Mesodermal cell (in vitro differentiated cells): ENCODE measurements around the gene SRRD.
A peak's percentile ranks its signal among the peaks of the same experiment; 100 is the strongest.
"Not testable (repeated sequence)": the region's sequence is repeated elsewhere in the genome, so short reads cannot be mapped to it uniquely, and the experiment has no call there.

Source experiments
- H3K27ac ChIP-seq: 2 replicates; pipeline ENCODE4 v1.7.0; 2013; ENCODE audit warnings: mild to moderate bottlenecking, low read depth, low read length, moderate library complexity; ENCODE audit not compliant: severe bottlenecking
- H3K36me3 ChIP-seq: 2 replicates; pipeline ENCODE4 v1.7.1; 2013; ENCODE audit warnings: mild to moderate bottlenecking, low read length, moderate library complexity; ENCODE audit not compliant: control insufficient read depth, insufficient read depth
- H3K4me1 ChIP-seq: one replicate; pipeline ENCODE4 v1.7.1; 2013; ENCODE audit warnings: mild to moderate bottlenecking, low read length; ENCODE audit not compliant: insufficient read depth, control insufficient read depth, poor library complexity, severe bottlenecking
- H3K4me3 ChIP-seq: 2 replicates; pipeline ENCODE4 v1.7.0; 2013; ENCODE audit warnings: low read length, control low read depth, mild to moderate bottlenecking; ENCODE audit not compliant: insufficient read depth, poor library complexity, severe bottlenecking; ENCODE audit errors: extremely low read depth
- H3K9me3 ChIP-seq: 2 replicates; pipeline ENCODE4 v1.7.1; 2013; ENCODE audit warnings: mild to moderate bottlenecking, low read length, moderate library complexity; ENCODE audit not compliant: control insufficient read depth
- WGBS, 2 experiments: methylation state at CpG; one replicate each; pipeline ENCODE4 v1.1.5; 2013; ENCODE audit warnings: missing lambda C conversion rate in 2 of 2; ENCODE audit not compliant: insufficient coverage in 2 of 2; 5-methylcytosine and 5-hydroxymethylcytosine counted together

Gene SRRD

DNA sequence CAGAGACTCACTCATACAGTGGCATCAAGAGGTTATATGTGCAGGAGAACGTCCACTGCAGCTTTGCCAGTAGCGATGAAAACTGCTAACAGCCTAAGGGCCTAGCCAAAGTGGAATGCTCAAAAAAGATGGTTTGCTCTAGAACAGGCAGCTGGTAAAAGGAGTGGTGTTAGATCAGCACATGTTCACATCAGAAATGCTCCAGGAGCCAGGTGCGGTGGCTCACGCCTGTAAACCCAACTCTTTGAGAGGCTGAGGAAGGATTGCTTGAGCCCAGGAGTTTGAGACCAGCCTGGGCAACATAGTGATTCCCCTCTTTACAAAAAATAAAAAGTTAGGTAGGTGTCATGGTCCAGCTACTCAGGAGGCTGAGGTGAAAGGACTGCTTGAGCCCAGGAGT is 38.9 kb downstream of the SRRD start:
- Histone ChIP-seq H3K36me3 (peaks cover 37% of the 10 kb centered on the region), H3K27ac (no peak overlapping the region), H3K4me1 (no peaks in the 10 kb centered on the region), H3K9me3 (no peaks in the 10 kb centered on the region), H3K4me3 (no peak overlapping the region)
- 90 to 96% methylated on average over 3 to 4 of the region's 4 CpGs for WGBS, 2 experiments

DNA sequence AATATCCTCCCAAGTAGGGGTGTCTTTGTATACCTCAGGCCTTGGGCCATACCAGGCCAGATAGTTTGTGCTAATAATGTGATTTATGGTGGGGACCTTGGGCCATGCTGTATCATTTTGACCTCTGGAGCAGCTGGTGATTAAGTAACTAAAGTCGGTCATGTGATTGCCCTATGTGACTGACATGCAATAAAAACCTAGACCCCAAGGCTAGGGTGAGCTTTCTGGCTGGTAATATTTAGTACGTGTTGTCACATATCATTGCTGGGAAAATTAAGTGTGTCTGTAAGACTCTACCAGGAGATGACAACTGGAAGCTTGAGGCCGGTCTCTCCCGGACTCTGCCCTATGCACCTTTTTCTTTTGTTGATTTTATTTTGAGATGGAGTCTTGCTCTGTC is 41.2 kb downstream of the SRRD start:
- H3K36me3 ChIP-seq: peaks cover 41% of the 10 kb centered on the region
- no peak overlapping the region for H3K4me3 ChIP-seq
- peaks cover 7% of the 10 kb centered on the region for H3K4me1 ChIP-seq
- no peaks in the 10 kb centered on the region for H3K9me3 ChIP-seq
- 89 to 100% methylated on average over 4 of the region's 4 CpGs for WGBS, 2 experiments
- no peak overlapping the region for H3K27ac ChIP-seq

DNA sequence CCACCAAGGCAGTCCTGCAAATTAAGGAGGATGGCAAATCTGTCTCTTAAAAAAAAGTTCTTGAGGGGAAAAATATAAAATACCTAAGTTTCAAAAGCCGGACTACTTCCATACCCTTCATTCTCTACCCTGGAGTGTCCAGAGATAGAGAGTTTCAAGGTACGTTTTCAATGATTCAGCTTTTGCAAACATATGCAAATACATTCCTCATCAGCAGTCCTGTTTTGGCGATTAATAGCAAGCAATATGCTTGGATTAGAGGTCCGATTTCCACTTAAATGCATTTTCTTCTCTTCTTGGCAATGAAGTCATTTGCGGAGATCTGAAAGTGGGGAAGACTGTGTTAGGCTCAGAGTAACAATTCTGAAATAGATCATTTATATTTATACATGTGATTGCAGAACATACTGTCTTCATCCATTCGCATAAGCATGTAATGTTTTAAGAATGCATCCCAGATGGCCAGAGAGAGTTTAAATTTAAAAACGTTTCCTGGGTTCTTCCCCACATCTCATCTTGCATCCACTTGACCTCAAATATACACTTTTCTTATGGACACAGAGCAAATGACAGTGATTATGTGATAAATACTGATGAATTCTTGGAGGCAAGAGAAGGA is 42.4 kb downstream of the SRRD start:
- Histone ChIP-seq H3K36me3 (peaks cover 52% of the 10 kb centered on the region), H3K4me1 (peaks cover 7% of the 10 kb centered on the region), H3K27ac (no peak overlapping the region), H3K9me3 (no peaks in the 10 kb centered on the region), H3K4me3 (no peak overlapping the region)
- WGBS, 2 experiments: 100% methylated on average over 1 to 3 of the region's 7 CpGs

DNA sequence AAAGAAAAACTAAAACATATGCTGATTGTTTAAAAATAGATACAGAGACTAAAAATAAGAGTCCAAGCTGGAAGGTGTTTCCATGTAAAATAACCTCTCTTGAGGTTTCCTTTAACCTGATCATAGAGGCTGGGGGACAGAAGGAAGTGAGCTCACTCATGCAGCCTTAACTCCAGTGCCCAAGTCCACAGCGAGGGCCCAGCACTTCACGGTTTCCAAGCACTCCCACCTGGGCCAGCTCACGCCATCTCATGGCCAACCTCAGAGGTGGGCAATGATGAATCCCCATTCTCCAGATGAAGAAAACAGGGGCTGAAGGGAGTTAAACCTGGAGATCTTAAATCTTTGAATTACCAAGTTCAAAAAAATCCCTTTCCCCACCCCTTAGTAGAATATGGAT is 43.5 kb downstream of the SRRD start:
- Histone ChIP-seq H3K27ac (no peak overlapping the region), H3K4me1 (peaks cover 7% of the 10 kb centered on the region), H3K4me3 (no peak overlapping the region), H3K36me3 (peaks cover 59% of the 10 kb centered on the region), H3K9me3 (no peaks in the 10 kb centered on the region)
- WGBS, 2 experiments: 60 to 89% methylated on average over 1 to 3 of the region's 3 CpGs

DNA sequence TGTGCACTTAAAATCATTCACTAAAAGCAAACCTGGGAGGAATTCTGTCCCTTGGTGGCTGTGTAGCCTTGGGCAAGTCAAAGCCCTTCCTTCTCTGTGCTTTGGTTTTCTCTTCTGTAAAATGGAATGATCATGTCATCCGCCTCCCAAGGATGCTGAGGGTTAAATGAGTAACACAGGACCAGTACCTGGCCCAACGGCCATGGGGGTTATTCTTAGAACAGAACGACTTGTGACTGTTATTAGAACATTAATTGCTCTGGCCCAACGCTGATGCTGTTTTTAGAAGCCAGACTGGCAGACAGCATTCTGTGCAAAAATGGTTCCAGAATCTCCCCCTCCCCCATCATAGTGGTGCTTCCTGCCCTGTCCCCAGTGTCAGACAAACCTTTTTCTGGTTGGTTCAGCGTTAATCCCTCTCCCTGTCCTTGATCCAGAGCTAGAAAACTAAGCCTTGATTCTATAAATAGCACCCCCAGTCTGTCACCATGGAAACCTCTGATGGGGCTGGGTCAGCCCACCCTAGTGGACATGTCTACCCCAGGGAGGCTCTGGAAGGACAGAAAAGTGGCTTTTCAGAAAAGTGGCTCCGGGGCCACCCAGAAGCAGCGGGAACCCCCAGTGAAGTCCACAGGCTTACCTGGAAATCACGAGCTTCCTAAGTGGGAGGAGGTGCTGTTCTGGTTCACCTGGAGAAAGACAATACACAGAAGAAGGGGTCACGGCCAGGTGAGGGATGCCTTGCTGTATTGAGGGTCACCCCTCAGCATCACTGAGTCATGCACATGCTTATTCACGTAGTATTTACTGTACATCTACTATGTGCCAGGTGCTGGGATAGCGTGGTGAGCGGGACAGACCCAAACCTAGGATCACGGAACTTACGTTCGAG is 44.1 kb downstream of the SRRD start:
- Histone ChIP-seq H3K9me3 (no peaks in the 10 kb centered on the region), H3K36me3 (peaks cover 59% of the 10 kb centered on the region), H3K4me3 (no peak overlapping the region), H3K4me1 (peaks cover 7% of the 10 kb centered on the region), H3K27ac (peak overlapping the region; percentile 53)
- WGBS, 2 experiments: 89 to 90% methylated on average over 13 to 15 of the region's 15 CpGs

DNA sequence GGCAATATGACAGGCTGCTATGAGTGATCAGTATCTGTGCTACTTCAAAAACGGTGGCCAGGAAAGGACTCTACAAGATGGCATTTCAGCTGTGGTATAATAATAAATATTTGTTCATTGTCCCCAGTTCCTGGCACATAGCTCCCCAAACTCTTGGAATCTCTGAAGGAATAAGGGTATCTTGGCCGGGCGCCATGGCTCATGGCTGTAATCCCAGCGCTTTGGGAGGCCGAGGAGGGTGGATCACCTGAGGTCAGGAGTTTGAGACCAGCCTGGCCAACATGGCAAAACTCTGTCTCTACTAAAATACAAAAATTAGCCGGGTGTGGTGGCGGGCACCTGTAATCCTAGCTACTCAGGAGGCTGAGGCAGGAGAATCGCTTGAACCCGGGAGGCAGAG is 44.8 kb downstream of the SRRD start:
- H3K27ac ChIP-seq, H3K4me1 ChIP-seq, H3K4me3 ChIP-seq, H3K9me3 ChIP-seq: not testable (repeated sequence)
- peaks cover 59% of the 10 kb centered on the region for H3K36me3 ChIP-seq
- whole genome bisulfite sequencing, 2 experiments: 85 to 94% methylated on average over 5 of the region's 9 CpGs

DNA sequence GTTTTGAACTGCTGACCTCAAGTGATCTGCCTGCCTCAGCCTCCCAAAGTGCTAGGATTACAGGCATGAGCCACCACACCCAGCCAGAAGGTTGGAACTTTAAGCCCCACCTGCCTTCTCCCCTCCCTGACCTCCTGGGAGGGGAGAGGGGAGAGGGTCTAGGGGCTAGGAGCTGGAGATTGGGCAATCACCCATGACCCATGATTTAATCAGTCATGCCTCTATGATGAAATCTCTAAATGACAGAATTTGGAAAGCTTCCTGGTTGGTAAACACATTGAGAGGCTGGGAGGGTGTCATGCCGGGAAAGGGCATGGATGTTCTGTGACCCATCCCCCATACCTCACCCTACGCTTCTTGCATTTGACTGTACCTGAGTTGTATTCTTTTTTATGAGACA is 45.7 kb downstream of the SRRD start:
- no CpG with 5 or more reads among the region's 2 CpGs for WGBS, 2 experiments
- Histone ChIP-seq H3K4me3 (no peak overlapping the region), H3K27ac (no peak overlapping the region), H3K36me3 (peaks cover 52% of the 10 kb centered on the region), H3K4me1 (peaks cover 15% of the 10 kb centered on the region), H3K9me3 (no peaks in the 10 kb centered on the region)

DNA sequence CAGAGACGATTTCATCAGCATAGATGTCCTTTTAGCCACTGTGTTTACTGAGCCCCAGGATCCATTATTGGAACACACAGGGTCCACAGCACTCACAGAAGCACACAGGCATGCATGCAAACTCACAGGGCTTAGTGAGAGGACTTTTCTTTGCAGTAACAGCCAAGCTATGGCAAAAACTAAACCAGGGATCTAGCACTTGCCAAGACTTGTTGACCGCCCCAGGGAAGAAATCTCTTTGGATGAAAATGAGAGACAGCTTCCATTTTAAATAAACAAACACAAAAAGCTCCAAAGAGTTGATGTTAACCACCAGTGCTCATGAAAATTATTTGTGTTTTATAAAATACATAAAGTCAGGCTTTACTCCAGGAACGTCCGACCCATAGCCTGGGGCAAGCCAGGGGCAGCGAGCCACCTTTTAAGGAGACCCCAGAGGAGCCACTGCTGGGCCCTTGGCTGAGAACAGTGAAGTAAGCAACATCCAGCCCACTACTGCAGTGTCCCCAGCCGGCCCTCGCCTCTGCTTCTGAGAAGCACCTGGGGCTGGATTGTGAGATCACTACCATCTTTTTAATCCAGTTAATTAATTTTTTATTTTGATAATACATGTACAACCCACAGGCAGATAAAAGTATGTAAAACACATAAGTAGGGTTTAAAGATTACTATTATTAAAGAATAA is 50.6 kb downstream of the SRRD start:
- Histone ChIP-seq H3K9me3 (no peaks in the 10 kb centered on the region), H3K27ac (peak overlapping the region; percentile 30), H3K4me3 (no peak overlapping the region), H3K36me3 (peaks cover 48% of the 10 kb centered on the region), H3K4me1 (peaks cover 14% of the 10 kb centered on the region)
- 82 to 95% methylated on average over 1 to 4 of the region's 7 CpGs for WGBS, 2 experiments

DNA sequence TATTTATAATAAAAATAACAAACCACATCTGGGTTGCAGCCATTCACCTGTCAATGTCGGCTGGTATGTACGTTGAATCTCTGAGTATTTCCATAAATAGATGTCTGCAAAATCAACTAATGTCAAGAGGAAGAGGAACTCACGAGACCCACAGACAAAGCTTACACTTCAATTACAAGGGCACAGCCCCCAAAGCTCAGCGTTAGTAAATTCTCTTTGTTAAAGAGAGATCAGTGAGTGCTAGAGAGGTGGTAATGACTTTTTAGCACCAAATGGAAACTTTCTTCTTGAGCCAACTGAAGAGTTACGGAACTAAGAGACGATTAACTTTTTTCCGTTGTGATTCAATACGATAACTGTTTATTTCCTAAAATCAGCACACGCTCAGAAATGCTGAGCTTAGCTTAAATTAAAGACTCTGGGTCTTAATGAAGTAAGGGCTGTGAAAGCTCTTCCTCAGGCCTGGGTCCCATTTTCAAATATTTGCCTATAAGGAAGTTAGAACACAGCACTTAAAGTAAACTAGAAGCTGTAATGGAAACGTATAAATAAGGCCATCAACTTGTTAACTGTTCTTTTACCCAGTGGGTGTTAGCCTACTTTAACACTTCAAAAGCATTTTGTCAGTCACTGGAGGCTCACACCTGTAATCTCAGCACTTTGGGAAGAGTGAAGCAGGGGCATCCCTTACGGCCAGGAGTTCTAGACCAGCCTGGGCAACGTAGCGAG is 51.4 kb downstream of the SRRD start:
- Histone ChIP-seq H3K9me3 (no peaks in the 10 kb centered on the region), H3K36me3 (peaks cover 53% of the 10 kb centered on the region), H3K27ac (no peak overlapping the region), H3K4me1 (peaks cover 14% of the 10 kb centered on the region), H3K4me3 (no peak overlapping the region)
- WGBS, 2 experiments: 89 to 93% methylated on average over 9 to 10 of the region's 13 CpGs

DNA sequence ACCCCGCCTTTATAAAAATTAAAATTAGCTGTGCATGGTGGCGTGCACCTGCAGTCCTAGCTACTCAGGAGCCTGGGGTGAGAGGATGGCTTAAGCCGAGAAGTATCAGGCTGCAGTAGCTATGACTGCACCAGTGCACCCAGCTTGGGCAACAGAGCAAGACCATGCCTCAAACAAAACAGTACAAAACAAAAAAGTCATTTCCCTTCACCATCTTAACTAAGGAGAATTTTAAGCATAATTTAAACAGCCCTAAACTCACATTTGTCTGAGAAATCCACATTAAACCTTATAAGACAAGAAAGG is 51.9 kb downstream of the SRRD start:
- H3K36me3 ChIP-seq: peaks cover 53% of the 10 kb centered on the region
- WGBS, 2 experiments: 94 to 100% methylated on average over 2 to 3 of the region's 3 CpGs
- no peaks in the 10 kb centered on the region for H3K9me3 ChIP-seq
- H3K4me3 ChIP-seq: no peak overlapping the region
- no peak overlapping the region for H3K27ac ChIP-seq
- peaks cover 14% of the 10 kb centered on the region for H3K4me1 ChIP-seq
